Liver (tissue), 9 donors: Measurements from ENCODE around the gene TANGO6. TPM values are rescaled to one million over a fixed set of nuclear protein-coding genes. Genes with fewer than 3 reads are reported as not detected.

Experiments used
- DNase-seq: peaks from one replicate; pipeline ENCODE4 v3.0.0-alpha.2; 2017; ENCODE audit warnings: low spot score
- H3K27ac ChIP-seq, 2 donors: one replicate each; pipeline ENCODE4 v1.7.0; 2013; ENCODE audit warnings: inconsistent platforms in 2 of 2, low read length in 2 of 2, control low read depth in 1 of 2, low read depth in 1 of 2, mild to moderate bottlenecking in 1 of 2
- H3K27me3 ChIP-seq, 4 donors: one replicate each; pipeline versions ENCODE4 v1.6.1 to v1.7.0; 2013; ENCODE audit warnings: low read length in 3 of 4, inconsistent platforms in 1 of 4, mild to moderate bottlenecking in 1 of 4, moderate library complexity in 1 of 4; ENCODE audit not compliant: control insufficient read depth in 4 of 4, insufficient read depth in 4 of 4
- H3K36me3 ChIP-seq, 4 donors: one replicate each; pipeline versions ENCODE4 v1.6.1 to v1.7.0; 2013; ENCODE audit warnings: low read length in 3 of 4, mild to moderate bottlenecking in 3 of 4, low read depth in 1 of 4, moderate library complexity in 1 of 4; ENCODE audit not compliant: control insufficient read depth in 4 of 4, insufficient read depth in 3 of 4
- H3K4me1 ChIP-seq, 4 donors: one replicate each; pipeline versions ENCODE4 v1.6.1 to v1.7.0; 2013; ENCODE audit warnings: low read length in 3 of 4, mild to moderate bottlenecking in 3 of 4, moderate library complexity in 1 of 4; ENCODE audit not compliant: control insufficient read depth in 4 of 4, insufficient read depth in 4 of 4
- H3K4me3 ChIP-seq, 3 donors: one replicate each; pipeline versions ENCODE4 v1.6.1 to v1.7.0; 2013; ENCODE audit warnings: low read length in 3 of 3, control low read depth in 1 of 3, low read depth in 1 of 3, mild to moderate bottlenecking in 1 of 3
- H3K9ac ChIP-seq, 2 donors: one replicate each; pipeline ENCODE4 v1.7.0; 2013; ENCODE audit warnings: low read length in 2 of 2, mild to moderate bottlenecking in 2 of 2, moderate library complexity in 2 of 2, control low read depth in 1 of 2, low read depth in 1 of 2
- H3K9me3 ChIP-seq, 4 donors: one replicate each; pipeline versions ENCODE4 v1.6.1 to v1.7.0; 2013; ENCODE audit warnings: low read length in 3 of 4; ENCODE audit not compliant: control insufficient read depth in 4 of 4
- ATF3 ChIP-seq: IDR thresholded peaks from 2 replicates; pipeline ENCODE4 v1.6.1; 2016; ENCODE audit warnings: antibody characterized with exemption
- CTCF ChIP-seq: fragments of 150-350 bp; IDR thresholded peaks from 2 replicates; pipeline ENCODE4 v1.5.1; 2017; ENCODE audit warnings: improper control_type of control experiment, low read depth, low read length; ENCODE audit not compliant: missing input control
- EGR1 ChIP-seq, 2 donors: IDR thresholded peaks; 2 replicates each; pipeline ENCODE4 v1.6.1; 2016 to 2018; ENCODE audit warnings: antibody characterized with exemption in 2 of 2, low read depth in 2 of 2
- FOXA1 ChIP-seq: IDR thresholded peaks from 2 replicates; pipeline ENCODE4 v1.6.1; 2016; ENCODE audit warnings: antibody characterized with exemption
- FOXA2 ChIP-seq: IDR thresholded peaks from 2 replicates; pipeline ENCODE4 v1.6.1; 2016; ENCODE audit warnings: antibody characterized with exemption
- GABPA ChIP-seq, 2 donors: IDR thresholded peaks in 1 of 2; conservative IDR thresholded peaks in 1 of 2; 2 replicates each; pipeline ENCODE4 v1.6.1; 2016; ENCODE audit warnings: antibody characterized with exemption in 2 of 2, mild to moderate bottlenecking in 1 of 2, moderate library complexity in 1 of 2
- HNF4A ChIP-seq, 2 donors: conservative IDR thresholded peaks; 2 replicates each; pipeline ENCODE4 v1.6.1; 2016; ENCODE audit warnings: antibody characterized with exemption in 2 of 2, mild to moderate bottlenecking in 2 of 2
- HNF4G ChIP-seq: IDR thresholded peaks from 2 replicates; pipeline ENCODE4 v1.6.1; 2016; ENCODE audit warnings: antibody characterized with exemption
- JUND ChIP-seq, 2 donors: IDR thresholded peaks; 2 replicates each; pipeline ENCODE4 v1.6.1; 2016; ENCODE audit warnings: antibody characterized with exemption in 2 of 2
- MAX ChIP-seq: IDR thresholded peaks from 2 replicates; pipeline ENCODE4 v1.6.1; 2016; ENCODE audit warnings: antibody characterized with exemption
- NR2F2 ChIP-seq: IDR thresholded peaks from 2 replicates; pipeline ENCODE4 v1.6.1; 2016; ENCODE audit warnings: antibody characterized with exemption
- RAD21 ChIP-seq, 2 donors: IDR thresholded peaks; 2 replicates each; pipeline ENCODE4 v1.6.1; 2016; ENCODE audit warnings: antibody characterized with exemption in 2 of 2, mild to moderate bottlenecking in 2 of 2
- RXRA ChIP-seq, 2 donors: IDR thresholded peaks; 2 replicates each; pipeline ENCODE4 v1.6.1; 2017 to 2018; ENCODE audit warnings: antibody characterized with exemption in 2 of 2, mild to moderate bottlenecking in 1 of 2
- SP1 ChIP-seq: IDR thresholded peaks from 2 replicates; pipeline ENCODE4 v1.6.1; 2018; ENCODE audit warnings: antibody characterized with exemption, mild to moderate bottlenecking
- TAF1 ChIP-seq: conservative IDR thresholded peaks from 2 replicates; pipeline ENCODE4 v1.6.1; 2016; ENCODE audit warnings: antibody characterized with exemption, mild to moderate bottlenecking
- YY1 ChIP-seq: IDR thresholded peaks from 2 replicates; pipeline ENCODE4 v1.6.1; 2016; ENCODE audit warnings: antibody characterized with exemption, mild to moderate bottlenecking
- ZBTB33 ChIP-seq: IDR thresholded peaks from 2 replicates; pipeline ENCODE4 v1.6.1; 2016; ENCODE audit warnings: antibody characterized with exemption
- WGBS: extraction: QIAGEN DNeasy Blood & Tissue Kit; methylation state at CpG from one replicate; pipeline ENCODE4 v1.1.7; 2013; 5-methylcytosine and 5-hydroxymethylcytosine counted together
- polyA plus RNA-seq, 2 donors: library from polyadenylated mRNA; stranded (reverse) in 1 of 2; unstranded in 1 of 2; fragments of 200-250 nt in 1 of 2; fragments of >200 nt in 1 of 2; fragmentation: Nextera tagmentation in 1 of 2; extraction: Ambion mirVana in 1 of 2; gene quantifications; one replicate each; pipeline versions ENCODE4 v1.2.1 to v1.2.3, GENCODE V29; 2013 to 2015
- total RNA-seq, 2 donors: library from RNA; depleted of rRNA; stranded (reverse); fragments of >200 nt; gene quantifications; one replicate each; pipeline ENCODE4 v1.2.3, GENCODE V29; 2014
- donor health status: healthy.
- donor health status: healthy.
- donor health status: healthy.
- donor health status: healthy.
- donor health status: healthy.

TANGO6 gene
- total and polyA plus RNA-seq, 4 donors, result 6.8 to 40.6 (median 10.5) TPM

- Histone ChIP-seq H3K4me1 (no peaks in the 10 kb centered on the region), H3K27ac (no peak overlapping the region), H3K27me3 (no peaks in the 10 kb centered on the region), H3K36me3 (peaks cover 2 to 11% (median 3%) of the 10 kb centered on the region in 4 donors), H3K9me3 (no peaks in the 10 kb centered on the region), H3K9ac (no peak overlapping the region), H3K4me3 (no peak overlapping the region)
- 96% methylated on average over 6 of the region's 6 CpGs for WGBS
- DNase-seq, result no peak
- TF ChIP-seq SP1 (no peak), YY1 (no peak), RXRA (IDR thresholded peaks at IDR 0.05) (no peak), GABPA (IDR thresholded peaks at IDR 0.05 in 1 of 2, conservative IDR thresholded peaks at IDR 0.05 in 1 of 2) (no peak), RAD21 (IDR thresholded peaks at IDR 0.05) (no peak), CTCF (no peak), HNF4A (conservative IDR thresholded peaks at IDR 0.05) (no peak), FOXA1 (no peak), ZBTB33 (no peak), EGR1 (IDR thresholded peaks at IDR 0.05; ENCODE audit: low read depth in 2 of 2) (no peak), NR2F2 (no peak), ATF3 (no peak), FOXA2 (no peak), MAX (no peak)
Measured at GRCh38 chr16:68866933-68867332, 23.6 kb downstream of the TANGO6 start.

- Histone ChIP-seq H3K9ac (no peak overlapping the region), H3K4me1 (peaks cover 2 to 10% (median 7%) of the 10 kb centered on the region in 4 donors), H3K27me3 (no peaks in the 10 kb centered on the region), H3K4me3 (no peak overlapping the region), H3K9me3 (no peaks in the 10 kb centered on the region), H3K27ac (no peak overlapping the region), H3K36me3 (peaks cover 0 to 4% (median 2%) of the 10 kb centered on the region in 4 donors)
- DNase-seq, result no peak
- 91% methylated on average over 4 of the region's 4 CpGs for WGBS
- TF ChIP-seq RAD21 (IDR thresholded peaks at IDR 0.05) (no peak), FOXA2 (no peak), HNF4G (no peak), CTCF (no peak), RXRA (IDR thresholded peaks at IDR 0.05) (no peak), ATF3 (no peak), TAF1 (no peak), JUND (IDR thresholded peaks at IDR 0.05) (no peak), FOXA1 (no peak), GABPA (IDR thresholded peaks at IDR 0.05 in 1 of 2, conservative IDR thresholded peaks at IDR 0.05 in 1 of 2) (no peak)
Measured at GRCh38 chr16:68869492-68870088, 26.3 kb downstream of the TANGO6 start.
